SH-SY5Y (cell line): ENCODE results near the gene TCF12.

Source experiments
- GATA2 ChIP-seq: IDR thresholded peaks from 2 replicates; pipeline ENCODE4 v1.6.1; 2011; ENCODE audit warnings: mild to moderate bottlenecking, low read depth, low read length
- GATA3 ChIP-seq: IDR thresholded peaks from 2 replicates; pipeline ENCODE4 v1.6.1; 2011; ENCODE audit warnings: low read depth, mild to moderate bottlenecking, low read length, moderate library complexity

DNA sequence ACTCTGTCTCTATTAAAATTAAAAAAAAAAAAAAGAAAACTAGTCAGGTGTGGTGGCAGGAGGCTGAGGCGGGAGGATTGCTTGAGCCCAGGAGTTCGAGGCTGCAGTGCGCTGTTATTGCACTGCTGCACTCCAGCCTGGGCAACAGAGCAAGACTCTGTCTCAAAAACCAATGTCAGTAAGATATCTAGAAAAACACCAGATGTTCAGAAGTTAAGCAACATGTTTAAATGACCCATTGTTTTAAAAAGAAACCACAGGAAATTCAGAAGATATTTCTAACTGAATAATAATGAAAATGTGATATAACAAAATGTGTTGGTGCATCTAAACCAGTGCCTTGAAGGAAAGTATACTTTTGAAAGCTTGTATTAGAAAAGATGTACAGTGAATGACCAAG, 254.5 kb downstream of the TCF12 start:
- TF ChIP-seq GATA2 (no peak), GATA3 (no peak)
